HepG2 (cell line): ENCODE data around the gene PPP1R9B. TPM values are rescaled to one million over a fixed set of nuclear protein-coding genes. Genes with fewer than 3 reads are reported as not detected.
A peak's percentile ranks its signal among the peaks of the same experiment; 100 is the strongest.

Experiments used
- CBX5 ChIP-seq: sonication (generic); formaldehyde crosslinking; IDR thresholded peaks from 2 replicates; pipeline ENCODE4 v1.4.0; 2020; ENCODE audit warnings: missing genetic modification reagents, borderline replicate concordance
- CENPT ChIP-seq: sonication (generic); formaldehyde crosslinking; IDR thresholded peaks from 2 replicates; pipeline ENCODE4 v1.8.0; 2022; ENCODE audit warnings: low read depth, mild to moderate bottlenecking, moderate library complexity, missing genetic modification reagents
- ETS1 ChIP-seq: sonication (generic); formaldehyde crosslinking; IDR thresholded peaks from 2 replicates; pipeline ENCODE4 v1.4.0; 2020; ENCODE audit warnings: missing genetic modification reagents
- HNRNPL ChIP-seq: fragments of 200-400 bp; formaldehyde crosslinking; IDR thresholded peaks from 2 replicates; pipeline ENCODE4 v1.6.1; 2017; ENCODE audit warnings: mild to moderate bottlenecking, low read depth, low read length
- HOXD1 ChIP-seq: sonication (generic); formaldehyde crosslinking; IDR thresholded peaks from 2 replicates; pipeline ENCODE4 v1.5.0; 2020; ENCODE audit warnings: missing genetic modification reagents
- SUZ12 ChIP-seq: fragments of 150-350 bp; IDR thresholded peaks from 2 replicates; pipeline ENCODE4 v1.6.1; 2014; ENCODE audit warnings: low read depth, low read length
- UBTF ChIP-seq: sonication (generic); formaldehyde crosslinking; IDR thresholded peaks from 2 replicates; pipeline ENCODE4 v1.4.0; 2020; ENCODE audit warnings: mild to moderate bottlenecking, missing genetic modification reagents
- ZNF550 ChIP-seq: sonication (generic); formaldehyde crosslinking; IDR thresholded peaks from 2 replicates; pipeline ENCODE4 v1.4.0; 2020; ENCODE audit warnings: mild to moderate bottlenecking, missing genetic modification reagents, borderline replicate concordance
- polyA plus RNA-seq, 8 experiments: library from polyadenylated mRNA; depleted of rRNA in 3 of 8; stranded (reverse) in 7 of 8; unstranded in 1 of 8; fragments of >200 nt; fragmentation: Illumina TruSeq in 4 of 8; extraction: Trizol in 4 of 8; gene quantifications; 2 replicates each; pipeline versions ENCODE4 v1.2.1 to v1.2.3, GENCODE V29; 2011 to 2016; ENCODE audit warnings: low read depth in 4 of 8, missing spikeins in 1 of 8, mixed read lengths in 1 of 8; ENCODE audit not compliant: insufficient read depth in 1 of 8
- total RNA-seq, 5 experiments: library from RNA; depleted of rRNA; stranded (reverse); fragments of >200 nt; fragmentation: Illumina TruSeq; extraction: Trizol; gene quantifications; 2 replicates each; pipeline ENCODE4 v1.2.3, GENCODE V29; 2016; ENCODE audit warnings: low read depth in 1 of 5
- TF ChIP-seq, protein P1 (sequence below): IDR thresholded peaks from 2 replicates; pipeline ENCODE4 v1.6.1; 2016; ENCODE audit warnings: mild to moderate bottlenecking
- TF ChIP-seq, protein P2 (sequence below): sonication (generic); formaldehyde crosslinking; IDR thresholded peaks from 2 replicates; pipeline ENCODE4 v1.4.0; 2020; ENCODE audit warnings: missing genetic modification reagents, borderline replicate concordance
- TF ChIP-seq, protein P3 (sequence below): sonication (generic); formaldehyde crosslinking; IDR thresholded peaks from 2 replicates; pipeline ENCODE4 v1.4.0; 2020; ENCODE audit warnings: mild to moderate bottlenecking, missing genetic modification reagents

Gene PPP1R9B
- total and polyA plus RNA-seq, 2 of the 13 experiments (the other 11 are each of a cell fraction or from before 2014, with no cell fraction given): 9.4 to 15.8 TPM

- TF ChIP-seq CENPT: no peak
- TF ChIP-seq SUZ12: no peak
- 0 out of 2 replicates have a peak, but pooled peaks have one; percentile 13 for TF ChIP-seq UBTF (CRISPR knock-in tag)
- no peak for TF ChIP-seq ETS1 (CRISPR knock-in tag)
- TF ChIP-seq, protein P1, sequence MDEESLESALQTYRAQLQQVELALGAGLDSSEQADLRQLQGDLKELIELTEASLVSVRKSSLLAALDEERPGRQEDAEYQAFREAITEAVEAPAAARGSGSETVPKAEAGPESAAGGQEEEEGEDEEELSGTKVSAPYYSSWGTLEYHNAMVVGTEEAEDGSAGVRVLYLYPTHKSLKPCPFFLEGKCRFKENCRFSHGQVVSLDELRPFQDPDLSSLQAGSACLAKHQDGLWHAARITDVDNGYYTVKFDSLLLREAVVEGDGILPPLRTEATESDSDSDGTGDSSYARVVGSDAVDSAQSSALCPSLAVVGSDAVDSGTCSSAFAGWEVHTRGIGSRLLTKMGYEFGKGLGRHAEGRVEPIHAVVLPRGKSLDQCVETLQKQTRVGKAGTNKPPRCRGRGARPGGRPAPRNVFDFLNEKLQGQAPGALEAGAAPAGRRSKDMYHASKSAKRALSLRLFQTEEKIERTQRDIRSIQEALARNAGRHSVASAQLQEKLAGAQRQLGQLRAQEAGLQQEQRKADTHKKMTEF (CRISPR knock-in tag): no peak
- TF ChIP-seq CBX5 (CRISPR knock-in tag): no peak
- TF ChIP-seq ZNF550: no peak
- TF ChIP-seq, protein P2, sequence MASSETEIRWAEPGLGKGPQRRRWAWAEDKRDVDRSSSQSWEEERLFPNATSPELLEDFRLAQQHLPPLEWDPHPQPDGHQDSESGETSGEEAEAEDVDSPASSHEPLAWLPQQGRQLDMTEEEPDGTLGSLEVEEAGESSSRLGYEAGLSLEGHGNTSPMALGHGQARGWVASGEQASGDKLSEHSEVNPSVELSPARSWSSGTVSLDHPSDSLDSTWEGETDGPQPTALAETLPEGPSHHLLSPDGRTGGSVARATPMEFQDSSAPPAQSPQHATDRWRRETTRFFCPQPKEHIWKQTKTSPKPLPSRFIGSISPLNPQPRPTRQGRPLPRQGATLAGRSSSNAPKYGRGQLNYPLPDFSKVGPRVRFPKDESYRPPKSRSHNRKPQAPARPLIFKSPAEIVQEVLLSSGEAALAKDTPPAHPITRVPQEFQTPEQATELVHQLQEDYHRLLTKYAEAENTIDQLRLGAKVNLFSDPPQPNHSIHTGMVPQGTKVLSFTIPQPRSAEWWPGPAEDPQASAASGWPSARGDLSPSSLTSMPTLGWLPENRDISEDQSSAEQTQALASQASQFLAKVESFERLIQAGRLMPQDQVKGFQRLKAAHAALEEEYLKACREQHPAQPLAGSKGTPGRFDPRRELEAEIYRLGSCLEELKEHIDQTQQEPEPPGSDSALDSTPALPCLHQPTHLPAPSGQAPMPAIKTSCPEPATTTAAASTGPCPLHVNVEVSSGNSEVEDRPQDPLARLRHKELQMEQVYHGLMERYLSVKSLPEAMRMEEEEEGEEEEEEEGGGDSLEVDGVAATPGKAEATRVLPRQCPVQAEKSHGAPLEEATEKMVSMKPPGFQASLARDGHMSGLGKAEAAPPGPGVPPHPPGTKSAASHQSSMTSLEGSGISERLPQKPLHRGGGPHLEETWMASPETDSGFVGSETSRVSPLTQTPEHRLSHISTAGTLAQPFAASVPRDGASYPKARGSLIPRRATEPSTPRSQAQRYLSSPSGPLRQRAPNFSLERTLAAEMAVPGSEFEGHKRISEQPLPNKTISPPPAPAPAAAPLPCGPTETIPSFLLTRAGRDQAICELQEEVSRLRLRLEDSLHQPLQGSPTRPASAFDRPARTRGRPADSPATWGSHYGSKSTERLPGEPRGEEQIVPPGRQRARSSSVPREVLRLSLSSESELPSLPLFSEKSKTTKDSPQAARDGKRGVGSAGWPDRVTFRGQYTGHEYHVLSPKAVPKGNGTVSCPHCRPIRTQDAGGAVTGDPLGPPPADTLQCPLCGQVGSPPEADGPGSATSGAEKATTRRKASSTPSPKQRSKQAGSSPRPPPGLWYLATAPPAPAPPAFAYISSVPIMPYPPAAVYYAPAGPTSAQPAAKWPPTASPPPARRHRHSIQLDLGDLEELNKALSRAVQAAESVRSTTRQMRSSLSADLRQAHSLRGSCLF (CRISPR knock-in tag): no peak
- TF ChIP-seq HNRNPL: peak; percentile 64; the same call in 1 of the 2 replicates
- TF ChIP-seq, protein P3, sequence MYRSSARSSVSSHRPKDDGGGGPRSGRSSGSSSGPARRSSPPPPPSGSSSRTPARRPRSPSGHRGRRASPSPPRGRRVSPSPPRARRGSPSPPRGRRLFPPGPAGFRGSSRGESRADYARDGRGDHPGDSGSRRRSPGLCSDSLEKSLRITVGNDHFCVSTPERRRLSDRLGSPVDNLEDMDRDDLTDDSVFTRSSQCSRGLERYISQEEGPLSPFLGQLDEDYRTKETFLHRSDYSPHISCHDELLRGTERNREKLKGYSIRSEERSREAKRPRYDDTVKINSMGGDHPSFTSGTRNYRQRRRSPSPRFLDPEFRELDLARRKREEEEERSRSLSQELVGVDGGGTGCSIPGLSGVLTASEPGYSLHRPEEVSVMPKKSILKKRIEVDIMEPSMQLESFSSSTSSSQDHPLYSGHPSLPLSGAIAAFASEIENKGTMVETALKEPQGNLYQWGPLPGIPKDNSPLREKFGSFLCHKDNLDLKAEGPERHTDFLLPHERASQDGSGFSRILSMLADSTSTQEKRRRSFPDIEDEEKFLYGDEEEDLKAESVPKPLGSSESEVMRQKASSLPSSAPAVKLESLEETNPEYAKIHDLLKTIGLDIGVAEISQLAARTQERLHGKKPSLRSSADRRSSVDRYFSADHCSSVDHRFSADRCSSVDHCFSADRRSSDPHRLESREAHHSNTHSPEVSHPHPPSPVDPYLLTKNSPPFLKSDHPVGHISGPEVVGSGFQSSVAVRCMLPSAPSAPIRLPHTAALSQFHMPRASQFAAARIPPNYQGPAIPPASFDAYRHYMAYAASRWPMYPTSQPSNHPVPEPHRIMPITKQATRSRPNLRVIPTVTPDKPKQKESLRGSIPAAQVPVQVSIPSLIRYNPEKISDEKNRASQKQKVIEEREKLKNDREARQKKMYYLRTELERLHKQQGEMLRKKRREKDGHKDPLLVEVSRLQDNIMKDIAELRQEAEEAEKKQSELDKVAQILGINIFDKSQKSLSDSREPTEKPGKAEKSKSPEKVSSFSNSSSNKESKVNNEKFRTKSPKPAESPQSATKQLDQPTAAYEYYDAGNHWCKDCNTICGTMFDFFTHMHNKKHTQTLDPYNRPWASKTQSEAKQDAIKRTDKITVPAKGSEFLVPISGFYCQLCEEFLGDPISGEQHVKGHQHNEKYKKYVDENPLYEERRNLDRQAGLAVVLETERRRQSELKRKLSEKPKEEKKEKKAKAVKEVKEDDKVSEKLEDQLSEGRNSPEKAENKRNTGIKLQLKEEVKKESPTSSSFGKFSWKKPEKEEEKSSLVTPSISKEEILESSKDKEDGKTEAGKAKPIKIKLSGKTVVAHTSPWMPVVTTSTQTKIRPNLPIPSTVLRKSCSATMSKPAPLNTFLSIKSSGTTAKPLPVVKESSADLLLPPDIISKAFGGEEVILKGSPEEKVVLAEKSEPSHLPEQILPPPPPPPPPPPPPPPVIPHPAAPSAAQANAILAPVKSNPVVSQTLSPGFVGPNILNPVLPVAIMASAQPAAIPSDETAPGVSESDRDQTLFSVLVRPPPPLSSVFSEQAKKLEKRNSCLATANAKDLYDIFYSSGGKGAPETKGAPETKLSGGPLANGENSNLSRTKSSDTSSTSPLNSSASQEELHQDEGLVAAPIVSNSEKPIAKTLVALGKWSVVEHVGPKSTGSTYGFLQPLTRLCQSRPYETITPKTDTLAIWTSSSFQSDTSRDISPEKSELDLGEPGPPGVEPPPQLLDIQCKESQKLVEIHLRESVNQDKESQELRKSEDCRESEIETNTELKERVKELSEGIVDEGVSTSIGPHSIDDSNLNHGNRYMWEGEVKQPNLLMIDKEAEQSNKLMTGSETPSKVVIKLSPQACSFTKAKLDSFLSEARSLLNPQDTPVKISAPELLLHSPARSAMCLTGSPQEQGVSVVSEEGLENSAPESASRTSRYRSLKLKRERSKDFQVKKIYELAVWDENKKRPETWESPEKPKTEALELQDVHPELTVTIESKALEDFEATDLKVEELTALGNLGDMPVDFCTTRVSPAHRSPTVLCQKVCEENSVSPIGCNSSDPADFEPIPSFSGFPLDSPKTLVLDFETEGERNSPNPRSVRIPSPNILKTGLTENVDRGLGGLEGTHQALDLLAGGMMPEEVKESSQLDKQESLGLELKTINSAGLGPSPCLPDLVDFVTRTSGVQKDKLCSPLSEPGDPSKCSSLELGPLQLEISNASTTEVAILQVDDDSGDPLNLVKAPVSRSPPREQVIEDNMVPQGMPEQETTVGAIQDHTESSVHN (CRISPR knock-in tag): no peak
- no peak for TF ChIP-seq HOXD1 (CRISPR knock-in tag)
These were observed 21.7 kb upstream of the PPP1R9B start (continued) for GRCh38 chr17:50172130-50172529.
